ENCODE data around the gene PTH1R.
"Not testable (repeated sequence)": the region's sequence is repeated elsewhere in the genome, so short reads cannot be mapped to it uniquely, and the experiment has no call there.

PTH1R gene

GRCh38 chr3:46899151-46900006 is 21.9 kb downstream of the PTH1R start:
- DNase-seq (ENCODE audit: low spot score) = no peak

- DNase-seq (ENCODE audit: low spot score) = peak; percentile 34
These were observed 22.4 kb downstream of the PTH1R start for GRCh38 chr3:46900007-46900292.

GRCh38 chr3:46900356-46900755 is 22.8 kb downstream of the PTH1R start:
- DNase-seq (ENCODE audit: low spot score) = no peak

- DNase-seq (ENCODE audit: low spot score) = no peak
These were observed 23.5 kb downstream of the PTH1R start for GRCh38 chr3:46901061-46901460.

GRCh38 chr3:46901591-46902187 is 24.2 kb downstream of the PTH1R start:
- DNase-seq (ENCODE audit: low spot score) = no peak

GRCh38 chr3:46902188-46902631 is 24.7 kb downstream of the PTH1R start:
- no peak for DNase-seq (ENCODE audit: low spot score)

GRCh38 chr3:46903341-46904302 is 26.1 kb downstream of the PTH1R start:
- DNase-seq (ENCODE audit: low spot score) = no peak

GRCh38 chr3:46904303-46905212 is 27.0 kb downstream of the PTH1R start:
- DNase-seq (ENCODE audit: low spot score) = no peak

- DNase-seq (ENCODE audit: low spot score) = no peak
These were observed 27.7 kb downstream of the PTH1R start for GRCh38 chr3:46905213-46905560.

GRCh38 chr3:46905661-46906451 is 28.3 kb downstream of the PTH1R start:
- DNase-seq (ENCODE audit: low spot score) = no peak

GRCh38 chr3:46906471-46907058 is 29.0 kb downstream of the PTH1R start:
- no peak for DNase-seq (ENCODE audit: low spot score)

GRCh38 chr3:46907271-46907670 is 29.8 kb downstream of the PTH1R start:
- no peak for DNase-seq (ENCODE audit: low spot score)

GRCh38 chr3:46907960-46908293 is 30.4 kb downstream of the PTH1R start:
- no peak for DNase-seq (ENCODE audit: low spot score)

- DNase-seq (ENCODE audit: low spot score) = no peak
These were observed 30.9 kb downstream of the PTH1R start for GRCh38 chr3:46908294-46908985.

GRCh38 chr3:46908986-46909534 is 31.5 kb downstream of the PTH1R start:
- DNase-seq (ENCODE audit: low spot score) = no peak

- peak; percentile 84 for DNase-seq (ENCODE audit: low spot score)
These were observed 32.1 kb downstream of the PTH1R start for GRCh38 chr3:46909535-46910161.

GRCh38 chr3:46910166-46910760 is 32.7 kb downstream of the PTH1R start:
- no peak for DNase-seq (ENCODE audit: low spot score)

GRCh38 chr3:46910914-46911313 is 33.4 kb downstream of the PTH1R start:
- not testable (repeated sequence) for DNase-seq (ENCODE audit: low spot score)

- no peak for DNase-seq (ENCODE audit: low spot score)
These were observed 35.5 kb downstream of the PTH1R start for GRCh38 chr3:46912986-46913385.

All from pons (tissue), 1 donor.